Measurements from ENCODE around the gene CIT. TPM values are rescaled to one million over a fixed set of nuclear protein-coding genes. Genes with fewer than 3 reads are reported as not detected.
A peak's percentile ranks its signal among the peaks of the same experiment; 100 is the strongest.

The CIT gene
- total and polyA plus RNA-seq, 10 of the 15 experiments (the other 5 are each of a cell fraction or from before 2014, with no cell fraction given): 1.0 to 38.2 (median 14.9) TPM

GRCh38 chr12:119667577-119668323, 209.4 kb downstream of the CIT start, which contains the start of gene PRKAB1 (continued):
- TF ChIP-seq MLLT1 (IDR thresholded peaks at IDR 0.05): peak; percentile 45
- TF ChIP-seq BRCA1 (IDR thresholded peaks at IDR 0.05; ENCODE audit: low read depth, low read length): peak; percentile 28; the same call in 1 of the 2 replicates
- no peak for TF ChIP-seq FOXK2 (IDR thresholded peaks at IDR 0.05)
- no peak for TF ChIP-seq ESRRA (IDR thresholded peaks at IDR 0.05; ENCODE audit: low read length)
- TF ChIP-seq BMI1 (IDR thresholded peaks at IDR 0.05; ENCODE audit: borderline replicate concordance): no peak
- TF ChIP-seq STAT3 (IDR thresholded peaks at IDR 0.05; ENCODE audit: low read depth, low read length): no peak
- TF ChIP-seq POLR2AphosphoS2 (IDR thresholded peaks at IDR 0.05; ENCODE audit: low read depth, low read length): no peak
- TF ChIP-seq FOS (IDR thresholded peaks at IDR 0.05; ENCODE audit: borderline replicate concordance, extremely low read depth, insufficient read length): no peak
- TF ChIP-seq ZNF207 (IDR thresholded peaks at IDR 0.05; ENCODE audit: borderline replicate concordance): peak; percentile 36; the same call in 1 of the 2 replicates
- TF ChIP-seq HDGF (IDR thresholded peaks at IDR 0.05): peak; percentile 91
- peak; percentile 78; the same call in 1 of the 2 replicates for TF ChIP-seq PML (IDR thresholded peaks at IDR 0.05; ENCODE audit: low read length)
- no peak for TF ChIP-seq BCL11A (IDR thresholded peaks at IDR 0.05; ENCODE audit: low read depth, low read length)
- TF ChIP-seq CREB1 (IDR thresholded peaks at IDR 0.05; ENCODE audit: low read depth): 0 out of 2 replicates have a peak, but pooled peaks have one; percentile 35
- peak; percentile 79 for TF ChIP-seq E2F8 (IDR thresholded peaks at IDR 0.05; ENCODE audit: low read depth, partially characterized antibody)
- no peak for TF ChIP-seq JUND (IDR thresholded peaks at IDR 0.05; ENCODE audit: low read depth, low read length)
- peak; percentile 29 to 70; a peak in 3 of 4 replicates for TF ChIP-seq BHLHE40 (IDR thresholded peaks at IDR 0.05; ENCODE audit: borderline replicate concordance in 1 of 2, low read depth in 2 of 2, low read length in 1 of 2)
- TF ChIP-seq, protein P1, sequence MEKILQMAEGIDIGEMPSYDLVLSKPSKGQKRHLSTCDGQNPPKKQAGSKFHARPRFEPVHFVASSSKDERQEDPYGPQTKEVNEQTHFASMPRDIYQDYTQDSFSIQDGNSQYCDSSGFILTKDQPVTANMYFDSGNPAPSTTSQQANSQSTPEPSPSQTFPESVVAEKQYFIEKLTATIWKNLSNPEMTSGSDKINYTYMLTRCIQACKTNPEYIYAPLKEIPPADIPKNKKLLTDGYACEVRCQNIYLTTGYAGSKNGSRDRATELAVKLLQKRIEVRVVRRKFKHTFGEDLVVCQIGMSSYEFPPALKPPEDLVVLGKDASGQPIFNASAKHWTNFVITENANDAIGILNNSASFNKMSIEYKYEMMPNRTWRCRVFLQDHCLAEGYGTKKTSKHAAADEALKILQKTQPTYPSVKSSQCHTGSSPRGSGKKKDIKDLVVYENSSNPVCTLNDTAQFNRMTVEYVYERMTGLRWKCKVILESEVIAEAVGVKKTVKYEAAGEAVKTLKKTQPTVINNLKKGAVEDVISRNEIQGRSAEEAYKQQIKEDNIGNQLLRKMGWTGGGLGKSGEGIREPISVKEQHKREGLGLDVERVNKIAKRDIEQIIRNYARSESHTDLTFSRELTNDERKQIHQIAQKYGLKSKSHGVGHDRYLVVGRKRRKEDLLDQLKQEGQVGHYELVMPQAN (conservative IDR thresholded peaks at IDR 0.05): peak; percentile 89
- no peak for TF ChIP-seq PKNOX1 (IDR thresholded peaks at IDR 0.05)
- TF ChIP-seq EZH2 (IDR thresholded peaks at IDR 0.05; ENCODE audit: borderline replicate concordance, control insufficient read depth, low read depth, low read length): no peak
- no peak for TF ChIP-seq MEF2B (IDR thresholded peaks at IDR 0.05; ENCODE audit: partially characterized antibody, poor library complexity, severe bottlenecking)
- peak; percentile 62 for TF ChIP-seq SREBF2 (IDR thresholded peaks at IDR 0.05; ENCODE audit: low read length)
- no peak for TF ChIP-seq YBX1 (IDR thresholded peaks at IDR 0.05)
- peak; percentile 51 for TF ChIP-seq RELA (IDR thresholded peaks at IDR 0.05; ENCODE audit: borderline replicate concordance, partially characterized antibody)
- no peak for TF ChIP-seq SREBF1 (IDR thresholded peaks at IDR 0.05; ENCODE audit: low read length)
